Measurements from ENCODE around the gene ADM5. TPM values are rescaled to one million over a fixed set of nuclear protein-coding genes. Genes with fewer than 3 reads are reported as not detected.

Gene ADM5
- polyA plus RNA-seq, 3 donors: 1.2 TPM; not detected in 2

DNA sequence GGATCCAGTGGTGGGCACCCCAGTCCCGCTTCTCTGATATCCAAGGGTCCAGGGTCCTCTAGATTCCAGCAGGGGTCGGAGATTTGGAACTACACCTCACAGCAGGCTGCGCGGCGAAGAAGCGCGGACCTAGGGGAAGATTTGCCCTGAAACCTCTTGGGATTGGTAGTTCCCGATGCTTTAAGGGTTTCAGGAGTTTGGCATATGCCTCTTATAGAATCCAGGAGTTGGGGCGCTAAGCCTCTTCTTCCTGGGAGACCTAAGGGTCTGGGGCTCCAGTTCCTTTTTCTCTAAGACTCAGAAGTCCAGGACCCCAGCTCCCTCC is 23.3 kb upstream of the ADM5 start:
- H3K27me3 ChIP-seq (ENCODE audit: control insufficient read depth in 2 of 2, insufficient read depth in 2 of 2, low read length in 2 of 2): no peaks in the 10 kb centered on the region
- TF ChIP-seq, protein P1, sequence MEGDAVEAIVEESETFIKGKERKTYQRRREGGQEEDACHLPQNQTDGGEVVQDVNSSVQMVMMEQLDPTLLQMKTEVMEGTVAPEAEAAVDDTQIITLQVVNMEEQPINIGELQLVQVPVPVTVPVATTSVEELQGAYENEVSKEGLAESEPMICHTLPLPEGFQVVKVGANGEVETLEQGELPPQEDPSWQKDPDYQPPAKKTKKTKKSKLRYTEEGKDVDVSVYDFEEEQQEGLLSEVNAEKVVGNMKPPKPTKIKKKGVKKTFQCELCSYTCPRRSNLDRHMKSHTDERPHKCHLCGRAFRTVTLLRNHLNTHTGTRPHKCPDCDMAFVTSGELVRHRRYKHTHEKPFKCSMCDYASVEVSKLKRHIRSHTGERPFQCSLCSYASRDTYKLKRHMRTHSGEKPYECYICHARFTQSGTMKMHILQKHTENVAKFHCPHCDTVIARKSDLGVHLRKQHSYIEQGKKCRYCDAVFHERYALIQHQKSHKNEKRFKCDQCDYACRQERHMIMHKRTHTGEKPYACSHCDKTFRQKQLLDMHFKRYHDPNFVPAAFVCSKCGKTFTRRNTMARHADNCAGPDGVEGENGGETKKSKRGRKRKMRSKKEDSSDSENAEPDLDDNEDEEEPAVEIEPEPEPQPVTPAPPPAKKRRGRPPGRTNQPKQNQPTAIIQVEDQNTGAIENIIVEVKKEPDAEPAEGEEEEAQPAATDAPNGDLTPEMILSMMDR (IDR thresholded peaks at IDR 0.05): no peak
- peak overlapping the region; percentile 75 to 99 (median 92) for H3K27ac Mint-ChIP-seq
- H3K79me2 ChIP-seq (ENCODE audit: insufficient read depth, low read length): peaks cover 45% of the 10 kb centered on the region
- 0% methylated on average over 8 of the region's 9 CpGs for WGBS (ENCODE audit: insufficient coverage)
- peak overlapping the region; percentile 18 to 78 for H3K27ac ChIP-seq (ENCODE audit: low read depth in 1 of 2, low read length in 2 of 2)
- peak overlapping the region; percentile 97 to 100 for H3K4me3 Mint-ChIP-seq
- H3K9me3 Mint-ChIP-seq: peaks cover 0 to 1% (median 0%) of the 10 kb centered on the region in 7 donors
- DNase-seq: no peak
- H3K4me2 ChIP-seq (replicated peaks; ENCODE audit: extremely low read depth, low read length, poor library complexity, severe bottlenecking): peak overlapping the region; percentile 100
- peaks cover 17 to 35% of the 10 kb centered on the region in 2 donors for H3K4me1 ChIP-seq (ENCODE audit: control insufficient read depth in 1 of 2, insufficient read depth in 2 of 2, low read length in 2 of 2)
- peaks cover 24 to 35% of the 10 kb centered on the region in 2 donors for H3K36me3 Mint-ChIP-seq
- no peaks in the 10 kb centered on the region for H3K27me3 Mint-ChIP-seq (ENCODE audit: low read depth in 3 of 3)
- no peaks in the 10 kb centered on the region for H3K9me3 ChIP-seq (replicated peaks in 1 of 2; ENCODE audit: control insufficient read depth in 1 of 2, insufficient read depth in 1 of 2, low read length in 2 of 2)
- H3K4me3 ChIP-seq (replicated peaks in 1 of 3; ENCODE audit: low read depth in 2 of 3, low read length in 3 of 3): peak overlapping the region; percentile 52 to 94 (median 72)
- peak overlapping the region; percentile 64 for H3K9ac ChIP-seq (ENCODE audit: insufficient read depth, low read length, poor library complexity, severe bottlenecking)
- H3K36me3 ChIP-seq (replicated peaks in 1 of 2; ENCODE audit: control insufficient read depth in 1 of 2, insufficient read depth in 2 of 2, low read length in 2 of 2): peaks cover 17 to 22% of the 10 kb centered on the region in 2 donors
- peak overlapping the region; percentile 92 for H2AFZ ChIP-seq (ENCODE audit: insufficient read depth, low read depth, low read length, poor library complexity, severe bottlenecking)
- peaks cover 36% of the 10 kb centered on the region for H4K20me1 ChIP-seq (ENCODE audit: insufficient read depth, low read length)
- intact Hi-C loops (cut with micrococcal nuclease): loop anchor here in 1 of 2 donors (10.0 kb wide), 1 partner anchor 359 kb away; the partner anchor contains the start of genes VRK3 and ZNF473
- peaks cover 32% of the 10 kb centered on the region for H3K4me1 Mint-ChIP-seq

DNA sequence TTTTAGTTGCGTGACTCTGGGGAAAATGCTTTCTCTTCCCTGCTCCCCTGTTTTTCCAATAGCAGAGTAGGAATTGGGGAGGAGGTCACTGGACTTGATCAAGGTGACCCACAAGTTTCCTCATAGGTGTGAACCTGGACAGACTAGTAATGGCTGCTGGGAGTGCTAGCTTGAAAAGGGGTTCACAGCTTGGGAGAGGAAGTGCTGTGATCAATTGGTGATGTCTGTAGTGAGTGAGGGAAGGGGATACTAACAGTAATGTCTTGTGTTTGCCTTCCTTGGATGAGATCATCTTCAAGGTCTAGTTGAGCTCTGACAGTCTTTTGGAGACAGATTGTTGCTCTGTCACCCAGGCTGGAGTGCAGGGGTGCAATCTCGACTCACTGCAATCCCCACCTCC is 21.9 kb upstream of the ADM5 start:
- no peaks in the 10 kb centered on the region for H3K27me3 ChIP-seq (ENCODE audit: control insufficient read depth in 2 of 2, insufficient read depth in 2 of 2, low read length in 2 of 2)
- Mint-ChIP-seq H3K27ac (peak overlapping the region in 1 of 7 donors; percentile 57), H3K27me3 (ENCODE audit: low read depth in 3 of 3) (no peaks in the 10 kb centered on the region), H3K4me3 (no peak overlapping the region), H3K4me1 (peaks cover 39% of the 10 kb centered on the region), H3K36me3 (peaks cover 14 to 21% of the 10 kb centered on the region in 2 donors), H3K9me3 (peaks cover 0 to 1% (median 0%) of the 10 kb centered on the region in 7 donors)
- peaks cover 4 to 16% of the 10 kb centered on the region in 2 donors for H3K36me3 ChIP-seq (replicated peaks in 1 of 2; ENCODE audit: control insufficient read depth in 1 of 2, insufficient read depth in 2 of 2, low read length in 2 of 2)
- no peak overlapping the region for H3K4me3 ChIP-seq (replicated peaks in 1 of 3; ENCODE audit: low read depth in 2 of 3, low read length in 3 of 3)
- DNase-seq: no peak
- no peak overlapping the region for H3K4me2 ChIP-seq (replicated peaks; ENCODE audit: extremely low read depth, low read length, poor library complexity, severe bottlenecking)
- H3K79me2 ChIP-seq (ENCODE audit: insufficient read depth, low read length): peaks cover 45% of the 10 kb centered on the region
- peaks cover 24% of the 10 kb centered on the region for H4K20me1 ChIP-seq (ENCODE audit: insufficient read depth, low read length)
- H3K4me1 ChIP-seq (ENCODE audit: control insufficient read depth in 1 of 2, insufficient read depth in 2 of 2, low read length in 2 of 2): peaks cover 22 to 35% of the 10 kb centered on the region in 2 donors
- no CpG with 5 or more reads among the region's 2 CpGs for WGBS (ENCODE audit: insufficient coverage)
- H2AFZ ChIP-seq (ENCODE audit: insufficient read depth, low read depth, low read length, poor library complexity, severe bottlenecking): no peak overlapping the region
- H3K9ac ChIP-seq (ENCODE audit: insufficient read depth, low read length, poor library complexity, severe bottlenecking): no peak overlapping the region
- no peaks in the 10 kb centered on the region for H3K9me3 ChIP-seq (replicated peaks in 1 of 2; ENCODE audit: control insufficient read depth in 1 of 2, insufficient read depth in 1 of 2, low read length in 2 of 2)
- no peak overlapping the region for H3K27ac ChIP-seq (ENCODE audit: low read depth in 1 of 2, low read length in 2 of 2)
- intact Hi-C loops (cut with micrococcal nuclease): loop anchor here in 1 of 2 donors (10.0 kb wide), 1 partner anchor 357 kb away; the partner anchor contains the start of genes VRK3 and ZNF473
- TF ChIP-seq, protein P1 (IDR thresholded peaks at IDR 0.05): no peak

Measured in CD14-positive monocyte (primary cell).